ENCODE results near the gene IFNGR2. TPM values are rescaled to one million over a fixed set of nuclear protein-coding genes. Genes with fewer than 3 reads are reported as not detected.

The IFNGR2 gene
- total RNA-seq, 6 experiments from 2014 or later = 16.0 to 39.1 (median 27.8) TPM

DNA sequence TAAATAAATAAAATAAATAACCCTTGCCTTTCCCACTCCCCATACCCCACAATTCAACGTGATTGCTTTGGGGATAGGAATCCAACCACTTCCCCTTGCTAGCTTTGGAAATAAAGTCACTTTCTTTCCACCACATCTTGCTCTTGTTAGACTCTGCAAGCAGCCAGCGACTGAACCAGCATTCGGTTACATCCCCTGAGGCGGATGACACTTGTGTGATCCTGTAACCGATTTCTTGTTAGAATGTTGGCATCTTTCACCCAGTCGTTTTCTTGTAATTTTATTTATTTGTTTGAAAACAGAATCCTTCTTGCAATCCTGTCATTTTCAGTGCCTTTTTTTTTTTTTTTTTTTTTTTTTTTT is 1.6 kb upstream of the IFNGR2 start:
- Histone ChIP-seq H3K27me3 (no peaks in the 10 kb centered on the region), H3K4me3 (no peak overlapping the region), H3K27ac (peak overlapping the region in 2 of 3 donors; percentile 7 to 87), H3K9me3 (no peaks in the 10 kb centered on the region), H3K36me3 (no peaks in the 10 kb centered on the region), H3K4me1 (peaks cover 0 to 23% (median 8%) of the 10 kb centered on the region in 4 donors)
- 47% methylated on average over 6 of the region's 6 CpGs for WGBS (ENCODE audit: insufficient coverage, low coverage, low lambda C conversion rate, missing lambda C conversion rate)
- ATAC-seq (no peak), DNase-seq (no peak)
- intact Hi-C loops (cut with DNase I) = no loop called here
- TF ChIP-seq POLR2A (IDR thresholded peaks at IDR 0.05) = no peak
- TF ChIP-seq, protein P1, sequence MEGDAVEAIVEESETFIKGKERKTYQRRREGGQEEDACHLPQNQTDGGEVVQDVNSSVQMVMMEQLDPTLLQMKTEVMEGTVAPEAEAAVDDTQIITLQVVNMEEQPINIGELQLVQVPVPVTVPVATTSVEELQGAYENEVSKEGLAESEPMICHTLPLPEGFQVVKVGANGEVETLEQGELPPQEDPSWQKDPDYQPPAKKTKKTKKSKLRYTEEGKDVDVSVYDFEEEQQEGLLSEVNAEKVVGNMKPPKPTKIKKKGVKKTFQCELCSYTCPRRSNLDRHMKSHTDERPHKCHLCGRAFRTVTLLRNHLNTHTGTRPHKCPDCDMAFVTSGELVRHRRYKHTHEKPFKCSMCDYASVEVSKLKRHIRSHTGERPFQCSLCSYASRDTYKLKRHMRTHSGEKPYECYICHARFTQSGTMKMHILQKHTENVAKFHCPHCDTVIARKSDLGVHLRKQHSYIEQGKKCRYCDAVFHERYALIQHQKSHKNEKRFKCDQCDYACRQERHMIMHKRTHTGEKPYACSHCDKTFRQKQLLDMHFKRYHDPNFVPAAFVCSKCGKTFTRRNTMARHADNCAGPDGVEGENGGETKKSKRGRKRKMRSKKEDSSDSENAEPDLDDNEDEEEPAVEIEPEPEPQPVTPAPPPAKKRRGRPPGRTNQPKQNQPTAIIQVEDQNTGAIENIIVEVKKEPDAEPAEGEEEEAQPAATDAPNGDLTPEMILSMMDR (IDR thresholded peaks at IDR 0.05) = no peak

DNA sequence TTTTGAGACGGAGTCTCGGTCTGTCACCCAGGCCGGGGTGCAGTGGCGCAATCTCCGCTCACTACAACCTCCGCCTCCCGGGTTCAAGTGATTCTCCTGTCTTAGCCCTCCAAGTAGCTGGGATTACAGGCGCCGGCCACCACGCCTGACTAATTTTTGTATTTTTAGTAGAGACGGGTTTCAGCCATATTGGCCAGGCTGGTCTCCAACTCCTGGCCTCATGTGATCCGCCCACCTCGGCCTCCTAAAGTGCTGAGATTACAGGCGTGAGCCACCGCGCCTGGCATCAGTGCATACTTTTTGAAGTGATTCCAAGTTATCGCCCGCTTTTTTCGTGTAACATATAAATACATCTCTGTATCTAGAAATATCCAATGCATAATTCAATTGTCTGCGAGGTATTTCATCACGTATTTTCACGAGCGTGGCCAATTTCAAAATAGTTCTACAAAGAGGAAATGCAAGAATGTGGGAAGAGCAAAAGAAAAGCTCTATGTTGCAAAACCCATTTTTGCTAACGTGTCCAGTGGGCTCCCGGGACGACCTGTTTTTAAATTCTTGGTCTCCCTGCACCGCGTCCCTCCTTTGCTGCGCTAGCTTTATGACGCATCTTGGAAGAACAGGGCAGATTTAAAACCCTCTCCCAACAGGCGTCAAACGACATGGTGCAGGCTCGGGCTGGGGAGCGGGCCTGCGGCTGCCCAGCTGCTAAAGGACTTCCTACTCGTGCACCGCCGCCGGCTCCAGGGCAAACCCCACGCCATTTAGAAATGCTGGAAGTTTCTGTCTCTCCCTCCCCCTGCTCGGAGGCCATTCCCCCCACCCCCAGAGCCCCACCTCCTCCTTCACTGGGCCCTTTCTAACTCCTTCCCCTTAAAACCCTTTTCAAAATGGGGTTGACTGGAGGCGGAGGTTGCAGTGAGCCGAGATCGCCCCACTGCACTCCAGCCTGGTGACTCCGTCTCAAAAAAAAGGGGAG is 923 bp upstream of the IFNGR2 start:
- DNase-seq (peak; percentile 67 to 78 (median 68)), ATAC-seq (peak in 3 of 4 donors; percentile 11 to 15 (median 12))
- 60% methylated on average over 34 of the region's 45 CpGs for WGBS (ENCODE audit: insufficient coverage, low coverage, low lambda C conversion rate, missing lambda C conversion rate)
- H3K4me1 ChIP-seq = peaks cover 0 to 23% (median 8%) of the 10 kb centered on the region in 4 donors
- no peaks in the 10 kb centered on the region for H3K27me3 ChIP-seq
- intact Hi-C loops (cut with DNase I) = no loop called here
- no peaks in the 10 kb centered on the region for H3K36me3 ChIP-seq
- H3K27ac ChIP-seq = peak overlapping the region; percentile 3 to 96 (median 87)
- TF ChIP-seq, protein P1 (IDR thresholded peaks at IDR 0.05) = no peak
- TF ChIP-seq POLR2A (IDR thresholded peaks at IDR 0.05) = peak; percentile 56
- peak overlapping the region; percentile 42 to 87 (median 84) for H3K4me3 ChIP-seq
- no peaks in the 10 kb centered on the region for H3K9me3 ChIP-seq

DNA sequence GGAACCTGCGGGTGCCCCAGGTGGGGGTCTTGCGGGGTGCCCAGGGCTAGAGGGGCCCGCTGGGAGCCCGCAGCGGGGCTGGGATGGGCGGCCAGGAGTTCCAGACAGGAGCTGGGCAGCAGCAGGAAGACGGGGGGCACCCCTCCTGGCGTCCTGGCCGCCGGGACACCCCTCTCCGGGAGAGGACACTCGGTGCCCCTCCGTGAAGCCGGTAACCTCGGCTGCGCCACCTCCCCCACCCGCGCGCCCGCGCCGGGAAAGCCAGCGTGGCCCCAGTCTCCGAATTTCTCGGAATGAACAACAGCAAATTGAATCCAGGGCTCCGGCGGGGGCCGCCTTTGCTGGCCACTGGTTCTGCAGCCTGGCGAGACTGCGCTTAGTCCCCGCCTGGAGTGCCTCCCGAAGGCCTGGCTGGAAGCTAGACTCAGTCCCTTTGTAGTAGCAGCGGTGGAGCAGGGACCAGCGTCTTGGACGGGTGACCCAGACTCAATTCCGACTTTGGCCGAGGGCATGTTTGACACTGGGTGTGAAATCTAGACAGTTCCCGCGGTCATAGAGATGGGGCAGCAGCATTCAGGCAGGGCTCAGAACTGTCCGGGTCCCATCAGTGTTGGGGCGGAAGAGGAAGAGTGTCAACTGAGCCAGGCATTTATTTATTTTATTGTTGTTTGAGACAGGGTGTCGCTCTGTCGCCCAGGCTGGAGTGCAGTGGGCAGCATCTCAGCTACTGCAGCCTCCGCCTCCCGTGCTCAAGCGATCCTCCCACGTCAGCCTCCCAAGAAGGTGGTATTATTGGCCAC is 773 bp downstream of the IFNGR2 start:
- ATAC-seq (peak; percentile 60 to 65 (median 62)), DNase-seq (peak; percentile 53 to 77 (median 73))
- H3K4me1 ChIP-seq = peaks cover 0 to 23% (median 8%) of the 10 kb centered on the region in 4 donors
- no peaks in the 10 kb centered on the region for H3K9me3 ChIP-seq
- H3K27ac ChIP-seq = peak overlapping the region; percentile 87 to 96 (median 93)
- TF ChIP-seq, protein P1 (IDR thresholded peaks at IDR 0.05) = no peak
- peak; percentile 70 for TF ChIP-seq POLR2A (IDR thresholded peaks at IDR 0.05)
- no peaks in the 10 kb centered on the region for H3K27me3 ChIP-seq
- H3K4me3 ChIP-seq = peak overlapping the region; percentile 42 to 87 (median 84)
- H3K36me3 ChIP-seq = no peaks in the 10 kb centered on the region
- WGBS (ENCODE audit: insufficient coverage, low coverage, low lambda C conversion rate, missing lambda C conversion rate) = 3% methylated on average over 31 of the region's 47 CpGs
- intact Hi-C loops (cut with DNase I) = no loop called here

DNA sequence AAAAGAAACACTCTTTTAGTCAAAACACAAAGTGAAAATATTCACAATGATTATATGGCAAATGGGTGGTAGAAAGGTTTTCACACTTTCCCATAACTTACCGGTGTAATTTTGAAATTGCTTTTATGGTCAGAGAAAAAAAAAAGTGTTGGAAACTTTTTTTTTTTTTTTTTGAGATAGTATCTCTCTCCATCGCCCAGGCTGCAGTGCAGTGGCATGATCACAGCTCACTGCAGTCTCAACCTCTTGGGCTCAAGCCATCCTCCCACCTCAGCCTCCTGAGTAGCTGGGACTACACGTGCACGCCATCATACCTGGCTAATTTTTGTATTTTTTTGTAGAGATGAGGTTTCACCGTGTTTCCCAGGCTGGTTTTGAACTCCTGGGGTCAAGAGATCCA is 3.3 kb downstream of the IFNGR2 start:
- ATAC-seq (no peak), DNase-seq (peak in 1 of 3 donors; percentile 8)
- Histone ChIP-seq H3K36me3 (peaks cover 0 to 5% (median 0%) of the 10 kb centered on the region in 4 donors), H3K4me1 (peaks cover 0 to 25% (median 9%) of the 10 kb centered on the region in 4 donors), H3K4me3 (no peak overlapping the region), H3K27me3 (no peaks in the 10 kb centered on the region), H3K9me3 (no peaks in the 10 kb centered on the region), H3K27ac (peak overlapping the region in 1 of 3 donors; percentile 96)
- WGBS (ENCODE audit: insufficient coverage, low coverage, low lambda C conversion rate, missing lambda C conversion rate) = 42% methylated on average over 3 of the region's 5 CpGs
- intact Hi-C loops (cut with DNase I) = no loop called here
- TF ChIP-seq POLR2A (IDR thresholded peaks at IDR 0.05) = no peak
- TF ChIP-seq, protein P1 (IDR thresholded peaks at IDR 0.05) = no peak
